GM19328 (cell line): ENCODE data around the gene ZNF677.
"Not testable (repeated sequence)": the region's sequence is repeated elsewhere in the genome, so short reads cannot be mapped to it uniquely, and the experiment has no call there.

Experiments
- ATAC-seq: cut with Tn5 transposase; IDR thresholded peaks from one replicate; pipeline ENCODE4 v1.9.1; 2021; ENCODE audit warnings: mild to moderate bottlenecking, moderate library complexity; ENCODE audit not compliant: unreplicated experiment

Gene ZNF677

GRCh38 chr19:53254411-53255341, at the start of gene ZNF677:
Gene ZNF677 (minus strand): TSS chr19:53254873. CDS start chr19:53251550, 3,323 bp downstream.
- no peak for ATAC-seq

- not testable (repeated sequence) for ATAC-seq
These were observed 46.7 kb upstream of the ZNF677 start for GRCh38 chr19:53301341-53301740.

GRCh38 chr19:53294786-53295441, 40.2 kb upstream of the ZNF677 start:
- no peak for ATAC-seq

GRCh38 chr19:53290758-53291549, 36.3 kb upstream of the ZNF677 start:
- ATAC-seq, result no peak

GRCh38 chr19:53285087-53285486, 30.4 kb upstream of the ZNF677 start:
- ATAC-seq, result no peak

GRCh38 chr19:53281947-53282346, 27.3 kb upstream of the ZNF677 start:
- ATAC-seq, result not testable (repeated sequence)

GRCh38 chr19:53275480-53275879, 20.8 kb upstream of the ZNF677 start:
- no peak for ATAC-seq

GRCh38 chr19:53272044-53272443, 17.4 kb upstream of the ZNF677 start:
- no peak for ATAC-seq

- ATAC-seq, result not testable (repeated sequence)
These were observed 15.2 kb upstream of the ZNF677 start for GRCh38 chr19:53269861-53270260.

GRCh38 chr19:53267623-53268022, 12.9 kb upstream of the ZNF677 start, which contains the start of gene VN1R4:
Gene VN1R4 (minus strand): TSS chr19:53267723. CDS start chr19:53267665, 58 bp downstream.
- not testable (repeated sequence) for ATAC-seq

GRCh38 chr19:53257715-53258342, 3.2 kb upstream of the ZNF677 start, which contains the start of gene VN1R2:
Gene VN1R2 (plus strand): TSS chr19:53258292. CDS start chr19:53258376, 84 bp downstream.
- not testable (repeated sequence) for ATAC-seq

GRCh38 chr19:53246498-53246897, 8.2 kb downstream of the ZNF677 start:
- no peak for ATAC-seq

- no peak for ATAC-seq
These were observed 17.4 kb downstream of the ZNF677 start for GRCh38 chr19:53237114-53237777.

- no peak for ATAC-seq
These were observed 30.1 kb downstream of the ZNF677 start for GRCh38 chr19:53224606-53225005.

GRCh38 chr19:53222716-53223115, 32.0 kb downstream of the ZNF677 start:
- not testable (repeated sequence) for ATAC-seq

- no peak for ATAC-seq
These were observed 41.9 kb downstream of the ZNF677 start for GRCh38 chr19:53212703-53213320.

GRCh38 chr19:53211554-53211953, 43.1 kb downstream of the ZNF677 start:
- ATAC-seq, result not testable (repeated sequence)

- no peak for ATAC-seq
These were observed 57.8 kb downstream of the ZNF677 start for GRCh38 chr19:53196777-53197396.
